Brain microvascular endothelial cell (primary cell): Measurements from ENCODE around the gene RANGRF.

Experiments used
- DNase-seq: peaks from one replicate; pipeline ENCODE4 v3.0.0-alpha.2; 2020
- H3K27ac ChIP-seq: fragments of 250-450 bp; sonication (Bioruptor Pico); 2 replicates; pipeline ENCODE4 v1.5.1; 2020; ENCODE audit warnings: mild to moderate bottlenecking, moderate library complexity
- H3K27me3 ChIP-seq: fragments of 250-450 bp; sonication (Bioruptor Pico); replicated peaks from 2 replicates; pipeline ENCODE4 v1.5.1; 2020; ENCODE audit warnings: mild to moderate bottlenecking
- H3K36me3 ChIP-seq: fragments of 250-450 bp; sonication (Bioruptor Pico); replicated peaks from 2 replicates; pipeline ENCODE4 v1.5.1; 2020; ENCODE audit warnings: mild to moderate bottlenecking
- H3K4me3 ChIP-seq: 2 replicates; pipeline ENCODE4 v1.5.1; 2011; ENCODE audit warnings: low read depth, mild to moderate bottlenecking, control low read depth, low read length, moderate library complexity
- in situ Hi-C: cut with HindIII; loops from 2 replicates; pipeline ENCODE4 v1.10.0; 2017; ENCODE audit warnings: low sequenced_read_pairs, low pct_ligation_motif_present
- TF ChIP-seq, protein P1 (sequence below): IDR thresholded peaks from 2 replicates; pipeline ENCODE4 v1.5.1; 2011; ENCODE audit warnings: low read depth, mild to moderate bottlenecking, moderate library complexity, low read length, control low read depth, inconsistent platforms; ENCODE audit errors: missing control alignments

Gene RANGRF

DNA sequence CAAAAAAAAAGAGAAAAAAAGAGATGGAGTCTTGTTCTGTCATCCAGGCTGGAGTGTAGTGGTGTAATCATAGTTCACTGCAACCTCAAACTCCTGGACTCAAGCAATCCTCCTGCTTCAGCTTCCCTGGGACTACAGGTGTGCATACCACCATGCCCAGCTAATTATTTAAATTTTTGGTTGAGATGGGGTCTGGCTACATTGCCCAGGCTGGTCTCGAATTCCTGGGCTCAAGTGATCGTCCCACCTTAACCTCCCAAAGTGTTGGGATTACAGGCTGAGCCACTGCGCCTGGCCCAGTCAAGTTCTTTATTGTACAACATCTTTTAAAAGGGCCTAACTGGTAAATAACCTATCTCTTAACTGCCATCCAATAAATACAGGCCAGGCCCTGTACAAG is 6.1 kb upstream of the RANGRF start:
- Histone ChIP-seq H3K27me3 (no peaks in the 10 kb centered on the region), H3K36me3 (no peaks in the 10 kb centered on the region), H3K4me3 (no peak overlapping the region), H3K27ac (no peak overlapping the region)
- in situ Hi-C loops, result no loop called here
- DNase-seq, result no peak
- TF ChIP-seq, protein P1, sequence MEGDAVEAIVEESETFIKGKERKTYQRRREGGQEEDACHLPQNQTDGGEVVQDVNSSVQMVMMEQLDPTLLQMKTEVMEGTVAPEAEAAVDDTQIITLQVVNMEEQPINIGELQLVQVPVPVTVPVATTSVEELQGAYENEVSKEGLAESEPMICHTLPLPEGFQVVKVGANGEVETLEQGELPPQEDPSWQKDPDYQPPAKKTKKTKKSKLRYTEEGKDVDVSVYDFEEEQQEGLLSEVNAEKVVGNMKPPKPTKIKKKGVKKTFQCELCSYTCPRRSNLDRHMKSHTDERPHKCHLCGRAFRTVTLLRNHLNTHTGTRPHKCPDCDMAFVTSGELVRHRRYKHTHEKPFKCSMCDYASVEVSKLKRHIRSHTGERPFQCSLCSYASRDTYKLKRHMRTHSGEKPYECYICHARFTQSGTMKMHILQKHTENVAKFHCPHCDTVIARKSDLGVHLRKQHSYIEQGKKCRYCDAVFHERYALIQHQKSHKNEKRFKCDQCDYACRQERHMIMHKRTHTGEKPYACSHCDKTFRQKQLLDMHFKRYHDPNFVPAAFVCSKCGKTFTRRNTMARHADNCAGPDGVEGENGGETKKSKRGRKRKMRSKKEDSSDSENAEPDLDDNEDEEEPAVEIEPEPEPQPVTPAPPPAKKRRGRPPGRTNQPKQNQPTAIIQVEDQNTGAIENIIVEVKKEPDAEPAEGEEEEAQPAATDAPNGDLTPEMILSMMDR, result no peak

DNA sequence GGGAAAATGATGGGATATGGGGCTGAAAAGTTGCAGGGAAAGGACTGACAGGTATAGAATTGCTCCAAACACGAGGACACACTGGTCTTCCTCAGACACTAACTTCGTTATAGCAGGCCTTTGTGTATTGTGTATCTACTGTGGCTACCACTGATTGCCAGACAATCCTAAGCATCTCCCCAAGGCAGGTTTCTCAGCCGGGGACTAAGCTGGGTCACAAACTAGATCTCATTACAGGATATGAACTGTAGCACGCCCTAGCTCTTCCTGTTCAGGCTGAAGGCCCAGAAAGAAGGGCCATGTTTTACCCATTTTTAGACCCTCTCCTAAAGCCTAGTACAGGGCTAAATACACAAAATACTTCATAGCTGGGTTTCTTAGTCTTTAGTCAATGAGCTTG is 5.1 kb upstream of the RANGRF start:
- TF ChIP-seq, protein P1, result no peak
- in situ Hi-C loops, result no loop called here
- Histone ChIP-seq H3K27me3 (no peaks in the 10 kb centered on the region), H3K4me3 (no peak overlapping the region), H3K27ac (no peak overlapping the region), H3K36me3 (no peaks in the 10 kb centered on the region)
- no peak for DNase-seq

DNA sequence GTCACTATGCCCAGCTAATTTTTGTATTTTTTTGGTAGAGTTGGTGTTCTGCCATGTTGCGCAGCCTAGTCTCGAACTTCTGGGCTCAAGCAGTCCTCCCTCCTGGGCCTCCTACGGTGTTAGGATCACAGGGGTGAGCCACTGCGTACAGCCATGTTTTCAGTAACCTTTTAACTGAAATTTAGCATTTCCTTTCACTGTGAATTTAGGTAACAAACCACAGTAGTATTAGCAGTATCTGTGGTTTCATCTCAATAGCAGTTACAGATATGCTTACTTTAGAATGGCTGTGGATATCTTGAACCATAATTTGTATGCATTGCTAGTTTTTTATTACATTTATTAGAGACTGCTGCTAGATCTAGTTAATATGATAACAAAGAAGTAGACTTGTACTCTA is 4.3 kb upstream of the RANGRF start:
- Histone ChIP-seq H3K27me3 (no peaks in the 10 kb centered on the region), H3K4me3 (no peak overlapping the region), H3K27ac (no peak overlapping the region), H3K36me3 (no peaks in the 10 kb centered on the region)
- TF ChIP-seq, protein P1, result no peak
- DNase-seq, result no peak
- in situ Hi-C loops, result no loop called here

DNA sequence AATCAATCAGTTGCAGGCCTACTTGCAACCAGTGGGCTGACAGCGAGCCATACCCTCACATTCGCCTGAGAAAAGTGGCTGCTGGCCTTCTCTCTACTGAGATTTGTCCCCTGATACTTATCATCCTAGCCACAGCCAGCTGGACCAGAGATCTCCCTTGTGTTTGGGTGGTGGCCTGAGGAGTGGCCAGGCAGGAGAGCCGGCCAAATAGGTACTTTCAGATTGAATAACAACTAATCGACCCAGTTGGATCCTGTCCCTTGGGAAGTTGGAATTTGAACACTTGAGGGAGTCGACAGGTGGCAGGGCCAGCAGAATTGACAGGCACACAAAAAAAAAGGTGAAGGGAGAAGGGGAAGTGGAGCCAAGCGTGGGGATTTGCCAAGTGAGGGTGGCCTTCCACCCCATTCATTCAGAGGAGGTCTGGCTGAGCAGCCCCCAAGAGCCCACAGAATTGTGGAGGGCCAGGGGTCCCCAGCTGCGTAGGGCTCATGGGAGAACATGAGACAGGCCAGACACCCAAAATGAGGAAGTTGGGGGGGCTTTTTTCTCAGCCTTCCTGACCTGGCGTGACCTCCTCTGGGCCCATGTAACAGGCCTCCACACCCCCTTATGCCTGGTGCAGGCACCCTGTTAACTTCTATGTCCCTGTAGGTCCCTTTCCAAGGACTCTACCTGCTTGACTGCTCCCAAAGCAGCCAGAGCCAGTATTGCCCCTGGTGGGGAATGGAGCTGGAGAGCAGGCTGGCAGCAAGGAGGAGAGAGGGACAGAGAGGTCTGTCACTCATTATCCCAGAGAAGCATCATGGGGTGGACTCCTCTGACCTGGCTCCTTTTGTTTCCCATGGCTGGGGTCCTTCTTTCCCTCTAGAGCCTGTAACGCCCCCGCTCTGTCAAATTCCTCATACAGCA is 2.9 kb upstream of the RANGRF start:
- no peak for DNase-seq
- Histone ChIP-seq H3K27ac (no peak overlapping the region), H3K4me3 (no peak overlapping the region), H3K27me3 (no peaks in the 10 kb centered on the region), H3K36me3 (no peaks in the 10 kb centered on the region)
- TF ChIP-seq, protein P1, result no peak
- in situ Hi-C loops, result no loop called here

DNA sequence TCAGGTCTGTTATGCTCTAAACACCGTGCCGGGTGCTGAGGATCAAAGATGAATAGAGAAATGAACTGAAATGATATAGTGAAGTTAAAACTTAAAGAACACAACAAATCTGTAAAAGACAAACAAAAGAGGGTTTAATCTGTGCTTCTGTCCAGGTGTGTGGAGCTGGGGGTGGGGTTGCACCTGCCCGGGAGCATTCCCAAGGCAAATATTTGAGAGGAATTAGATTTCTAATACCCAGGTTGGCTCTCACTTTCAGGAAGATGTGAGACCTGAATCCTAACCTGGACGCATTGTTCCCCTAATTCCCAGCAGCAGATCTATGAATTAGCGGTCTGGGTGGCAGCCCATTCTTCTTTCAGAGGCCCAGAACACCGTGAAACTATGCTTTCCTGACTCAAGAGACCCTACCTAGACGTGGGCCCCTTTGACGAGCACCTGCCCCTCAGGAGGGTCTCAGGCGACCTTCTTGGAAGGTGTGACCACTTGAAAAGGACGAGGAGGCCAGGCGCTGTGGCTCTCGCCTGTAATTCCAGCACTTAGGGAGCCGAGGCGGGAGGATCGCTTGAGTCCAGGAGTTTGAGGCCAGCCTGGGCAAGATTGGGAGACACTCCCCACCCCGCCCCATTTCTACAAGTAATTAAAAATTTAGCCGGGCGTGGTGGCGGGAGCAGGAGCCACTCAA is 677 bp upstream of the RANGRF start:
- Histone ChIP-seq H3K36me3 (no peaks in the 10 kb centered on the region), H3K27me3 (no peaks in the 10 kb centered on the region), H3K4me3 (peak overlapping the region; percentile 85), H3K27ac (peak overlapping the region; percentile 84)
- TF ChIP-seq, protein P1, result no peak
- in situ Hi-C loops, result no loop called here
- no peak for DNase-seq
